ENCODE measurements around the gene ADCK1.

- no peak for TF ChIP-seq CTCF (IDR thresholded peaks at IDR 0.05)
- no peak for TF ChIP-seq POLR2A (IDR thresholded peaks at IDR 0.05)
Observed at GRCh38 chr14:77885367-77885766, 85.5 kb downstream of the ADCK1 start.
